ENCODE measurements around the gene LIX1.

- no peak for TF ChIP-seq CTCF (IDR thresholded peaks at IDR 0.05)
- no peak for TF ChIP-seq ZFX (IDR thresholded peaks at IDR 0.05; ENCODE audit: borderline replicate concordance)
Measured at GRCh38 chr5:97088774-97089148, 53.6 kb downstream of the LIX1 start.
